ENCODE measurements around the gene PLCL2.

Gene PLCL2

DNA sequence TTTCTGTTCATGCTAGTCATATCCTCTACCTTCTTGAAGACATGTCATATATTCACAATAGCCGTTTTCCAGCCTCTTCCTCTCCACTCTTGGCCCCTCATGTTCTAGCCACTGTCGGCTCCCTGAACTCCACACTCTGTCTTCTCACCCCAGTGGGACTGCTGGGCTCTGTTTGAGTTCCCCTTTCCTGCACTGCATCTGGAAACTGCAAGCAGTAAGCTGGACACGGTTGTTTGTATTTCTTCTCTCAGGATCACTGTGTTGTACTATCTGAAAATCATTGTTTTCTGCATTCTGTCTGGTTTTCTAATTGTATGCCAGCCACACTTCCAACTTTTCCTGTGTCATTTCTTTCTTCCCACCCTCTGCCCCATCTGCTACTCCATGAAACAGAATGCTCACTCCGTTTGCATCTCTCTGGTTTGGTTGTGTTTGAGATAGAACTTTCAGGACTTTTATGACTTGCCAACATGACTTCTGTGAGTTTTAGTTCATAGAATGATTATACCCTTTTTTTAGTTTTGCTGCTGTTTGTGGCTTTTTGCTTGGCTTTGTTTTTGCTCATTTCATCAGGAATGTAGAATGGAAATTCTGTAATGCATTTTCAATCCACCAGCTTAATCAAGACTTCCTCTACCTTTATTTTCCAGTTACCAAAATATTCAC, 192.3 kb downstream of the PLCL2 start:
- Histone ChIP-seq H3K27ac (ENCODE audit: low read depth, low read length) (no peak overlapping the region), H3K4me3 (ENCODE audit: low read depth in 1 of 2, low read length in 2 of 2) (no peak overlapping the region), H3K9me3 (ENCODE audit: low read length) (no peaks in the 10 kb centered on the region), H3K4me1 (ENCODE audit: insufficient read depth, low read length) (no peaks in the 10 kb centered on the region), H3K9ac (ENCODE audit: low read length) (no peak overlapping the region), H3K36me3 (ENCODE audit: insufficient read depth, low read length) (no peaks in the 10 kb centered on the region), H3K27me3 (ENCODE audit: control insufficient read depth in 1 of 2, insufficient read depth in 2 of 2, low read length in 2 of 2) (no peaks in the 10 kb centered on the region)

DNA sequence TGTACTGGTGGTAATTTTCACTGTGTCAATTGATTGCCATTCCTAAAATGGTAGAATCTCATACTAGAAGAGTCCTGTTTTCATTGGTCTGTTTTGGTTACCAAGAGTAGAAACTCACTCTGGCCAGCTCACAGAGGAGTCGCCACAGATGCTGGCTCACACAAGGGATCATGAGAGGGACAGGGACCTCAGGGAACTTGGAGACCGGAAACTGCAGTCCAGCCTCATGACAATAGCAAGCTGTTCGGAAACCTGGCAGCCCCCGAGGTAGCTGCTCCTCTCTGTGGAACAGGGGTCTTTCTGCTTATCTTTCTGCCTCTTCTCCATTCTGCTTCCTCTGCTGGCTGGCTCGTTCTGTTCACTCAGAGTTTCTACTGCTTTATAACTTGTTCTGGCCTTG, 192.9 kb downstream of the PLCL2 start:
- Histone ChIP-seq H3K9me3 (ENCODE audit: low read length) (no peaks in the 10 kb centered on the region), H3K4me3 (ENCODE audit: low read depth in 1 of 2, low read length in 2 of 2) (no peak overlapping the region), H3K4me1 (ENCODE audit: insufficient read depth, low read length) (no peaks in the 10 kb centered on the region), H3K27ac (ENCODE audit: low read depth, low read length) (no peak overlapping the region), H3K36me3 (ENCODE audit: insufficient read depth, low read length) (no peaks in the 10 kb centered on the region), H3K27me3 (ENCODE audit: control insufficient read depth in 1 of 2, insufficient read depth in 2 of 2, low read length in 2 of 2) (no peaks in the 10 kb centered on the region), H3K9ac (ENCODE audit: low read length) (no peak overlapping the region)

DNA sequence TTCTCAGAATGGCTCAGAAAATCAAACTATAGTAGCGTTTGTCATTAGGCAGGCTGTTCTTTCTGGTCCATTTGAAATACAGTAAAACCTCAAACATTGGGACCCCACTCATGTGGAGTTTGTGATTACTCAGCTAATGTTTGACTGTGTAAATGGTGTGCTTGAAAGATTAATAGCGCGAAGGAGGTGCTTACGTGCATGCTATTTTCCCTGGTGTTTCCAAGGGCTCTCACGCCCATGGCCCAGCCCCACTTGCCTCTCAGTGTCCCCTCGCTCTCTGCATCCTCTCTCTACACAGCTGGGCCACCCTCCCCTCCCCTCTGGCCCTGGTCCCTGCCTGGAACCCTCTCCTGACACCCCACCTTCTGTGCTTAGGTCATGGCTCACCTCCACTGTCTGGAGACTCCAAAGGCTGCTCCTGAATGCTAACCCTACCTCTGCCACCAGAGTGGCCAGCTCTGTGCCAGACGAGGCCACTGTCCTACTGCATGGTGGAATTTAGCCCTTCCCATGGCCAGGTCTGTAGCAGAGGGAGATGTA, 194.2 kb downstream of the PLCL2 start:
- H3K36me3 ChIP-seq (ENCODE audit: insufficient read depth, low read length), result no peaks in the 10 kb centered on the region
- no peaks in the 10 kb centered on the region for H3K9me3 ChIP-seq (ENCODE audit: low read length)
- no peaks in the 10 kb centered on the region for H3K4me1 ChIP-seq (ENCODE audit: insufficient read depth, low read length)
- H3K9ac ChIP-seq (ENCODE audit: low read length), result no peak overlapping the region
- H3K27ac ChIP-seq (ENCODE audit: low read depth, low read length), result no peak overlapping the region
- no peaks in the 10 kb centered on the region for H3K27me3 ChIP-seq (ENCODE audit: control insufficient read depth in 1 of 2, insufficient read depth in 2 of 2, low read length in 2 of 2)
- no peak overlapping the region for H3K4me3 ChIP-seq (ENCODE audit: low read depth in 1 of 2, low read length in 2 of 2)

DNA sequence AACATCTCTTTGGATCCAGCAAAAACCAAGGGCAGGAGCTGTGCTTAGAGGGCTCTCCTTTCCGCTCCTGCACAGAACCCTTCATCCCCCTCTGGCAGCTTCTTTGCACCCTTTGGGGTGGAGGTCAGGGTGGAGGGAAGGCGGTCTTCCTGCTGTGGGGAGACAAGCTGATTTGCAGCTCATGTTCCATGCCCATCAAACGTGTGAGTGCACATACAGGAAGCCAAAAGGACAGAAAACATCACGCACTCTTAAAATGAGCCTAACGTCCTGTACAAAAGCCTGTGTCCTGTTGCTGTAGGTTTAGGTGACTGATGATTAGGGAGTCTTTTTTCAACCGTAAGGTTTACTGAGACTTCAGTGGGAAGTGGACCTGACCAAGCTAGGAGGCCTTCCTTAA, 195.2 kb downstream of the PLCL2 start:
- Histone ChIP-seq H3K36me3 (ENCODE audit: insufficient read depth, low read length) (no peaks in the 10 kb centered on the region), H3K27ac (ENCODE audit: low read depth, low read length) (no peak overlapping the region), H3K9ac (ENCODE audit: low read length) (no peak overlapping the region), H3K9me3 (ENCODE audit: low read length) (no peaks in the 10 kb centered on the region), H3K4me3 (ENCODE audit: low read depth in 1 of 2, low read length in 2 of 2) (no peak overlapping the region), H3K4me1 (ENCODE audit: insufficient read depth, low read length) (no peaks in the 10 kb centered on the region), H3K27me3 (ENCODE audit: control insufficient read depth in 1 of 2, insufficient read depth in 2 of 2, low read length in 2 of 2) (no peaks in the 10 kb centered on the region)

DNA sequence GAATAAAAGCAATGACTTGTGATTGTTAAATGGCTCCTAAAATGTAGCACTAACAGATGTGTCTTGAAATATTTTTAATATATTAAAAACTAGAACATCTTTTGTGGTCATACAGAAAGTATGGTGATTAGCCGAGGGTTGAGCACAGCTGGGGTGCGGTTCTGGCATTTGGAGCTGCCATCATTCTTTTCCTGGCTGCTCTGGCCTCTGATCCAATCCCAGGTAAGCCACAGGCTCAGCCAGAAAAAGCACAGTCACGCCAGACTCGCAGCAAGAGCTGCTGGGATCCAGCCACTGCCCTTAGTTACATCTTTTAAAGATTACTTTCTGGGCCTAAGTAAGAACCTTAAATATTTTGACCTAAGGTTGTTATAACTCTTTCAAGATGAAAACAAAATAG, 196.8 kb downstream of the PLCL2 start:
- Histone ChIP-seq H3K27ac (ENCODE audit: low read depth, low read length) (no peak overlapping the region), H3K9ac (ENCODE audit: low read length) (no peak overlapping the region), H3K27me3 (ENCODE audit: control insufficient read depth in 1 of 2, insufficient read depth in 2 of 2, low read length in 2 of 2) (no peaks in the 10 kb centered on the region), H3K36me3 (ENCODE audit: insufficient read depth, low read length) (no peaks in the 10 kb centered on the region), H3K9me3 (ENCODE audit: low read length) (no peaks in the 10 kb centered on the region), H3K4me3 (ENCODE audit: low read depth in 1 of 2, low read length in 2 of 2) (no peak overlapping the region), H3K4me1 (ENCODE audit: insufficient read depth, low read length) (no peaks in the 10 kb centered on the region)

DNA sequence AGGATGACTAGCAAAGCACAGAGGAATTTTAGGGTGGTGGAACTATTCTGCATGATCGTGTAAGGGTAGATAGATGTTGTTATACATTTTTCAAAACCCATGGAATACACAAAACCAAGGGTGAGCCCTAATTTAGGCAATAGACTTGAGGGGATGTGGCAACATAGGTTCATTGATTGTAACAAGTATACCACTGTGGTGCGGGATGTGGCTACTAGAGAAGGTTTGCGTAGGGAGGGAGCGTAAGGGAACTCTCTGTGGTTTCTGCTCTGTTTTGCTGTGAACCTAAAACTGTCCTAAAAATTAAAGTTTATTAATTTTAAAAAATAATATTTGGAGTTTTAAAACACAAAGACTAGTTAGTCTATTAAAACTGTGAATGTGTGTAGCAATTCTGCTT, 202.8 kb downstream of the PLCL2 start:
- Histone ChIP-seq H3K36me3 (ENCODE audit: insufficient read depth, low read length) (no peaks in the 10 kb centered on the region), H3K4me3 (ENCODE audit: low read depth in 1 of 2, low read length in 2 of 2) (no peak overlapping the region), H3K9ac (ENCODE audit: low read length) (no peak overlapping the region), H3K27ac (ENCODE audit: low read depth, low read length) (no peak overlapping the region), H3K27me3 (ENCODE audit: control insufficient read depth in 1 of 2, insufficient read depth in 2 of 2, low read length in 2 of 2) (no peaks in the 10 kb centered on the region), H3K9me3 (ENCODE audit: low read length) (no peaks in the 10 kb centered on the region), H3K4me1 (ENCODE audit: insufficient read depth, low read length) (no peaks in the 10 kb centered on the region)

DNA sequence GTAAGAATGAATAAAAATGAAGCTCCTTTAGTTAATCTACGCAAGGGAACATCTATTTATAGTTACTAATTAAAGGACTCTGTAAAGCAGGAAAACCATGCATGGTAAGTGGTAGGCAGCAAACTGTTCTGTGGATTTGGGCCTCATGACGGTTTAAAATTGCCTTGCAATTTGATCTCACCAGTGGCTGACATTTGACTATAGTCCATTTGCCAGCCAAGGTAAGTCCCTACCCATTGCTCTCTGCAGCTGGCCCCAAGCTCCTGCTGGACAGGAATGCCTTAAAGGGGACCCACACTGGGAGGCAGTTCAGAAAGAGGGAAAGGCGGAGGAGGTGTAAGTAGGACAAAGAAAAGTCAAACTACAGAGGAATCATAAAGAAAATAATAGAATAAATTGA, 203.3 kb downstream of the PLCL2 start:
- no peak overlapping the region for H3K4me3 ChIP-seq (ENCODE audit: low read depth in 1 of 2, low read length in 2 of 2)
- no peaks in the 10 kb centered on the region for H3K9me3 ChIP-seq (ENCODE audit: low read length)
- no peaks in the 10 kb centered on the region for H3K27me3 ChIP-seq (ENCODE audit: control insufficient read depth in 1 of 2, insufficient read depth in 2 of 2, low read length in 2 of 2)
- H3K27ac ChIP-seq (ENCODE audit: low read depth, low read length), result no peak overlapping the region
- no peaks in the 10 kb centered on the region for H3K36me3 ChIP-seq (ENCODE audit: insufficient read depth, low read length)
- no peak overlapping the region for H3K9ac ChIP-seq (ENCODE audit: low read length)
- no peaks in the 10 kb centered on the region for H3K4me1 ChIP-seq (ENCODE audit: insufficient read depth, low read length)

DNA sequence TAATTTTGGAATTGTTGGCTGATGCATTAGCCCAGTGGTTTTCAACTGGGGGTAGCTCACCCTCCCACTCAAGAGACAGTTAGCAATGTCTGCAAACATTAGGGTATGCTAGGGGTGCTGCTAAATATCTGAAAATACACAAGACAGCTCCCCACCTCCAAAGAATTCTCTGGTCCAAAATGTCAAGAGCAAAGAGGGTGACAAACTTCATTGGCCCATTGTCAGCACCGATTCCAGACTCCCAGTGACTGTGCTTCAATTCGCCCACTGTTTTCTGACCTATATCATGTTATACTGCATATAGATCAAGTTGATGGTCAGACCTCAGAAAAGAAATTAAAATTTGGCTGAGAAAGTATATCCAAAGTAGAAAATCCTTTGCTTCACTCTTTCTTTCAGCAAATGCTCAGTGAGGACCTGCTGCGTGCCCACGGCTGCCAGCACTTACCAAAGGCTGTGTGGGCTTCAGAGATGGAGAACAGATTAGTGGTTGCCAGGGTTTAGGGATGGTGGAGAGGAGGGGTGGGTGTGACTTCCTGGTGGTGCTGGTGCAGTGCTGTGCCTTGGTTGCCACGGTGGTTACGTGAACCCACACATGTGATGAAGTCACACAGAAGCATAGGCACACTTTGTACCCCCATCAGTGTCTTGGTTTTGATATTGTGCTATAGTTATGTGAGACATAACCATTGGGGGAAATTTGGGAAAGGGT, 204.0 kb downstream of the PLCL2 start:
- Histone ChIP-seq H3K4me1 (ENCODE audit: insufficient read depth, low read length) (no peaks in the 10 kb centered on the region), H3K27ac (ENCODE audit: low read depth, low read length) (no peak overlapping the region), H3K9ac (ENCODE audit: low read length) (no peak overlapping the region), H3K36me3 (ENCODE audit: insufficient read depth, low read length) (no peaks in the 10 kb centered on the region), H3K4me3 (ENCODE audit: low read depth in 1 of 2, low read length in 2 of 2) (no peak overlapping the region), H3K9me3 (ENCODE audit: low read length) (no peaks in the 10 kb centered on the region), H3K27me3 (ENCODE audit: control insufficient read depth in 1 of 2, insufficient read depth in 2 of 2, low read length in 2 of 2) (no peaks in the 10 kb centered on the region)

DNA sequence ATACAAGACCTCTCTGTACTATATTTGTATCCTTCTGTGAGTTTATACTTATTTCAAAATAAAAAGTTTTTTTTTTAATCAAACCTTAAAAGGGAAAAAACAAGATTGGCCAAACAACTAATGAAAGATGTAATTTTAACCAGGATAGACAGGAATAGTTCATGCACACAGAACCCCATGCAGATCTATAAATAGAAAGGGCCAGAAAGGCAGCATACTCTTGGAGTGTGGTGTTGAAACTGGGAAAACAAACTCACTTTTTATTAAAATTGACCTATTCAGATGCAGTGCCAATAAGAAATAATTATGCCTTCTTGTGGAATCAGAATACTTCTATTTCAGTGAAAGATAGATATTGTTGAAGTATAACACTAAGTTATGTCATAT, 204.6 kb downstream of the PLCL2 start:
- H3K27ac ChIP-seq (ENCODE audit: low read depth, low read length), result no peak overlapping the region
- H3K9ac ChIP-seq (ENCODE audit: low read length), result no peak overlapping the region
- H3K27me3 ChIP-seq (ENCODE audit: control insufficient read depth in 1 of 2, insufficient read depth in 2 of 2, low read length in 2 of 2), result no peaks in the 10 kb centered on the region
- H3K4me3 ChIP-seq (ENCODE audit: low read depth in 1 of 2, low read length in 2 of 2), result no peak overlapping the region
- H3K9me3 ChIP-seq (ENCODE audit: low read length), result no peaks in the 10 kb centered on the region
- no peaks in the 10 kb centered on the region for H3K4me1 ChIP-seq (ENCODE audit: insufficient read depth, low read length)
- no peaks in the 10 kb centered on the region for H3K36me3 ChIP-seq (ENCODE audit: insufficient read depth, low read length)

DNA sequence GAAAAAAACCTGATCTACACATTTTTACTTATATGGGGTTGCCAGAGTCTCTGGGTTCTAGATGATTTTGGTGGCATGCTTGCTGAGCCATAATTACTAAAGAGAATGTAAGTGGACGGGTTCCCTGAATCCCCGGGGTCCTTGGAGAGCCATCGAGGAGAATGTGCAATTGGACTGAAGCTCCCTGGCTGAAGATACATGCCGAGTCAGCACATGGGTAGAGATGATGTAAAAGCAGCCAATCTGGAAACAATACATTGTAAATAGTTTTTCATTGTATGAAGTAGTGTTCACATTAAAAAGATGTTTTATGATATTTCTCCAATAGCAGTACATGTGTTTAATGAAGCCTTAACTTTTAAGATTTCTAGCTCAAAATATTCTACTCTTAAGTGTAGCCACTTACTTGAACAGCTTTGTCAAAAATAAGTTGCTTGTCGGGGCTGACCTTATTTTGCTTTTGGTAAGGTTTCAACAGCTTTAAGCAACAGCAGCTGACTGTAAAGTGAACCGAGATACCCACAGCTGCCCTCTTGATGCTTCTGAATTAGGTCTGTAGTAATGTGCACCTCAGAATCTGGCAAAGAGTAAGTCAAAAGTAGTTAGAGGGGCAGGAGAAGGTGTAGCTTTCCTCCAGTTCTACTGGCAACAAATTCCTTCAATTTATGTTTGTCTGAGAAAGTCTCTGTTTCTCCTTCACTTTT, 205.7 kb downstream of the PLCL2 start:
- H3K9ac ChIP-seq (ENCODE audit: low read length), result no peak overlapping the region
- no peaks in the 10 kb centered on the region for H3K36me3 ChIP-seq (ENCODE audit: insufficient read depth, low read length)
- H3K4me3 ChIP-seq (ENCODE audit: low read depth in 1 of 2, low read length in 2 of 2), result no peak overlapping the region
- H3K9me3 ChIP-seq (ENCODE audit: low read length), result no peaks in the 10 kb centered on the region
- H3K4me1 ChIP-seq (ENCODE audit: insufficient read depth, low read length), result no peaks in the 10 kb centered on the region
- H3K27me3 ChIP-seq (ENCODE audit: control insufficient read depth in 1 of 2, insufficient read depth in 2 of 2, low read length in 2 of 2), result no peaks in the 10 kb centered on the region
- no peak overlapping the region for H3K27ac ChIP-seq (ENCODE audit: low read depth, low read length)

DNA sequence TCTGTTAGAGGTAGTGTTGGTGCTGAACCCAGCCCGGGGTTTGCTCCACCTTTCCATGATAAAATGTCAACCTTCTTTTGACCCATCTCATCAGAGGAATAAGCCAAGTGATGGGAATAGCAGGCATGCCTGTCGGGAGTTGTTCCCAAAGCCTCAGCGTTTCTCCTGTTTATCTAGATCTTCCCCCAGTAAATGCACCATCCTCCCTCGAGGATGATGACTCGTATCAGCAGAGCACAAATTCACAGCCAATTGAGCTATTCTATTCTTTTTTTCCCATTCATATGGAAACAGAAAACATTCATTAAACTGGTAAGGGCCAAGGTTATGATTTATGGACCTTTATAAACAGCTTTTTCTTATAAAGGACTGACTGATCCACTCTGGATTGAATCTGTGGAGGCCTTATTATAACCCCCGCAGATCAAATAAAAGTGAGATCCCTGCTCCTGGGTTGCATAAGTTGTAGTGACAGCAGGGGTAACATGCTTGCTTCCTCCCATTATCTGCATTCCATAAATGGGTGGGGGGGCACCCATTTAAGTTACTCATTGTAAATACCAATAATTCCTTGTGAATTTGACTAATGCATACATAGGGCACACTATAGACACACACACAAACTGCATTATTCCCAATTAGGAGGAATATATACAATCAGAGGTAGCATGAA, 207.3 kb downstream of the PLCL2 start:
- Histone ChIP-seq H3K9ac (ENCODE audit: low read length) (no peak overlapping the region), H3K9me3 (ENCODE audit: low read length) (no peaks in the 10 kb centered on the region), H3K27me3 (ENCODE audit: control insufficient read depth in 1 of 2, insufficient read depth in 2 of 2, low read length in 2 of 2) (no peaks in the 10 kb centered on the region), H3K4me1 (ENCODE audit: insufficient read depth, low read length) (no peaks in the 10 kb centered on the region), H3K4me3 (ENCODE audit: low read depth in 1 of 2, low read length in 2 of 2) (no peak overlapping the region), H3K27ac (ENCODE audit: low read depth, low read length) (no peak overlapping the region), H3K36me3 (ENCODE audit: insufficient read depth, low read length) (no peaks in the 10 kb centered on the region)

All from muscle layer of colon (tissue), 2 donors.